HG03520 (cell line): ENCODE data around the gene SPINT4.
"Not testable (repeated sequence)": the region's sequence is repeated elsewhere in the genome, so short reads cannot be mapped to it uniquely, and the experiment has no call there.

Experiments
- ATAC-seq: cut with Tn5 transposase; IDR thresholded peaks from one replicate; pipeline ENCODE4 v1.9.1; 2021; ENCODE audit warnings: mild to moderate bottlenecking, moderate library complexity; ENCODE audit not compliant: unreplicated experiment

SPINT4 gene

DNA sequence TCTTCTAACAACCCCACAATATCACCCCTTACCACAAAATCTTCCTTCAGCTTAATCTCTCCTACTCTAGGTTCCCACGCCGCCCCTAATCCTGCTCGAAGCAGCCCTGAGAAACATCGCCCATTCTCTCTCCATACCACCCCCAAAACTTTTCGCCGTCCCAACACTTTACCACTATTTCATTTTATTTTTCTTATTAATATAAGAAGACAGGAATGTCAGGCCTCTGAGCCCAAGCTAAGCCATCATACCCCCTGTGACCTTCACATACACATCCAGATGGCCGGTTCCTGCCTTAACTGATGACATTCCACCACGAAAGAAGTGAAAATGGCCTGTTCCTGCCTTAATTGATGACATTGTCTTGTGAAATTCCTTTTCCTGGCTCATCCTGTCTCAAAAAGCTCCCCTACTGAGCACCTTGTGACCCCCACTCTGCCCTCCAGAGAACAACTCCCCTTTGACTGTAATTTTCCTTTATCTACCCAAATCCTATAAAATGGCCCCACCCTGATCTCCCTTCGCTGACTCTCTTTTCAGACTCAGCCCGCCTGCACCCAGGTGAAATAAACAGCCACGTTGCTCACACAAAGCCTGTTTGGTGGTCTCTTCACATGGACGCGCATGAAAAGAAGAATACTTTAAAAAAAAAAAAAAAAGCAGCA is 42.6 kb downstream of the SPINT4 start:
- ATAC-seq, result not testable (repeated sequence)

GRCh38 chr20:45765307-45765875 is 43.2 kb downstream of the SPINT4 start:
- ATAC-seq, result no peak

DNA sequence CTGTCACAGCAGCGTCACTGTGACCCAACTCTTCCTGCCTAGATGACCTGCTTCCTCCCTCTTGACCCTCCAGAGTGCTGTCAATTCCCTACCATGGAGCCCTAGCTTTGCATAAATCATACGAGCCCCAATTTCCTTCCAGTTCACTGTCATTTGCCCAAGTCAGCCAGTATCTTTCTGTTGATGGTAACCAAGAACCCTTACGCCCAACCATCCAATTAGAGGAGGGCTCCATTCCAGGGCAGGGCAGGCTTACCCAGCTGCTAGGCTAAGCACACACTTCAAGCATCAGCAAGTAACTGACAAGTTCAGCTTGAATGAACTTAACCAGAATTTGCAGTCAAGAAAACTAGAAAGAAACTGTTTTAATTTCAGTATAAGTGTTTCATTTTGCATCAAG is 43.8 kb downstream of the SPINT4 start:
- ATAC-seq, result no peak

DNA sequence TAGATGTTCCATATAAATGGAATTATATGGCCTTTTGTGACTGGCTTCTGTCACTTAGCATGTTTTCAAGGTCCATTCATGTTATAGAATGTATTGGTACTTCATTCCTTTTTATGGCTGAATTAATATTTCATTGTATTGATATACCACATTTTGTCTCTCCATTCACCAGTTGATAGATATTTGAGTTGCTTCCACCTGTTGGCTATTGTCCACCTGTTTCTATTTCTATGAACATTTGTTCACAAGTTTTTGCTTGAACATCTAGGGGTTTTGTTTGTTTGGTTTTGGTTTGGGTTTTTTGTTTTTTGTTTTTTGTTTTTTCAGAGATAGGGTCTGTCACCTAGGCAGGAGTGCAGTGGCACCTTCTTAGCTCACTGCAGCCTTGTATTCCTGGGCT is 46.3 kb downstream of the SPINT4 start:
- ATAC-seq, result no peak

- no peak for ATAC-seq
Measured at GRCh38 chr20:45771182-45771759, 49.1 kb downstream of the SPINT4 start.

DNA sequence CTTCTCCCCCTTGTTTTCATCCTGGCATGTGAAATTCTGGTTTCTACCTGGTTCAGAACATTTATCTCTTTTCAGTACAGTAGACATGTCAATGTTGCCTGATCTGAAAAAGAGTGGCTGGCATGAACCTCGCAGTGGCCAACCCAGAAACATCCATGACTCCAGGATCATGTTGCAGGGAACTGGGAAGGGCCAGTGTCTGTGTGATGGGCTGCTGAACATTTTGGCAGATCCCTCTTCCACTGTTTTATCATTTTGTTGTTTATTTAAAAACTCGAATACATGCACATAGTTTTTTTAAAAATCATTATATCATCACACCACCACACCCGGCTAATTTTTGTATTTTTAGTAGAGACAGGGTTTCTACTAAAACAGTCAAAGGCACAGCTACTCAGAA is 50.5 kb downstream of the SPINT4 start:
- ATAC-seq, result no peak

DNA sequence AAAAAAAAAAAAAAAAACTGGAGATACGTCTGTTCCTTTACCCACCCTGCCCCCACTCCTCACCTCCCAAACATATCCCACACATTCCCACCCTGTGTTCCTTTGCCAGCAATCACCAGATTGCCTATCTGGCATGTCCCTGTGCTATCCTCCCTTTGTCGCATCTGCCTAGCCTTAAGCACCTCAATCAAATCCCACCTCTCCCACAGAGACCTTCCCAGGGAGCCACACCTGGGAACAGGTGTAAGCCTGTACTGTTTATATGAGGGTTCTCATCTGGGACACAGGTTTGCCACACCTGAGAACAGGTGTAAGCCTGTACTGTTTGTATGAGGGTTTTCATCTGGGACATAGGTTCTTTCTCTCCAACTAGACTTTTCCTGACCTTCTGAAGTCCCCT is 52.8 kb downstream of the SPINT4 start:
- ATAC-seq, result no peak

GRCh38 chr20:45775411-45775810 is 53.3 kb downstream of the SPINT4 start:
- ATAC-seq, result no peak
